HepG2 (cell line): ENCODE results near the gene HSD17B2. TPM values are rescaled to one million over a fixed set of nuclear protein-coding genes. Genes with fewer than 3 reads are reported as not detected.

Experiments
- ATAC-seq: fragments of 200-7000 bp; cut with Tn5 transposase; 3 replicates; pipeline ENCODE4 v1.9.1; 2020; ENCODE audit warnings: mild to moderate bottlenecking, moderate library complexity
- BruUV-seq: library from RNA; stranded (reverse); fragments of 400-500 nt; replicated peaks from 2 replicates; lab custom pipeline; 2021; lab: Mats Ljungman, UMichigan
- CTCF ChIA-PET: fragments of 300-600 bp; formaldehyde crosslinking; extraction: SDS; loops from one replicate; lab custom pipeline; 2021; ENCODE audit warnings: low total read pairs, inconsistent platforms, low intra/inter-chr PET ratio; lab: Yijun Ruan, JAX
- POLR2A ChIA-PET: fragments of 350-600 bp; sonication (Branson Sonifier 250); formaldehyde crosslinking; loops from one replicate; lab custom pipeline; 2020; ENCODE audit warnings: antibody characterized with exemption, inconsistent platforms; lab: Yijun Ruan, JAX
- DNase-seq: peaks from one replicate; pipeline ENCODE4 v3.0.0-alpha.2; 2015; ENCODE audit warnings: low spot score
- FAIRE-seq: peaks from 3 replicates; lab custom pipeline; 2011; peaks lifted over from hg19 to GRCh38; lab: Jason Lieb, UNC
- H2AFZ ChIP-seq: one replicate; pipeline ENCODE4 v1.6.1; 2011; ENCODE audit warnings: low read length, inconsistent platforms
- H3K27ac ChIP-seq: fragments of 300-600 bp; 3 replicates; pipeline ENCODE4 v1.8.0; 2011; ENCODE audit warnings: mixed run types, mild to moderate bottlenecking, mixed read lengths, low read length, inconsistent platforms; ENCODE audit not compliant: insufficient read depth; ENCODE audit errors: extremely low read length
- H3K27me3 ChIP-seq, 2 experiments: fragments of 200-600 bp in 1 of 2; 2 replicates in 1 of 2; 3 replicates in 1 of 2; pipeline versions ENCODE4 v1.6.0 to v1.8.0; 2011; ENCODE audit warnings: low read length in 2 of 2, mild to moderate bottlenecking in 2 of 2, moderate library complexity in 2 of 2, inconsistent platforms in 1 of 2; ENCODE audit not compliant: insufficient read depth in 2 of 2, control insufficient read depth in 1 of 2
- H3K36me3 ChIP-seq, 2 experiments: fragments of 200-600 bp in 1 of 2; replicated peaks in 1 of 2; 2 replicates in 1 of 2; 3 replicates in 1 of 2; pipeline versions ENCODE4 v1.5.1 to v1.8.0; 2011; ENCODE audit warnings: low read length in 2 of 2, inconsistent platforms in 1 of 2; ENCODE audit not compliant: insufficient read depth in 2 of 2, control insufficient read depth in 1 of 2
- H3K4me1 ChIP-seq: 2 replicates; pipeline ENCODE4 v1.5.1; 2012; ENCODE audit warnings: low read length, inconsistent platforms; ENCODE audit not compliant: insufficient read depth
- H3K4me2 ChIP-seq: 2 replicates; pipeline ENCODE4 v1.6.0; 2011; ENCODE audit warnings: low read depth, low read length, inconsistent platforms
- H3K4me3 ChIP-seq, 3 experiments: fragments of 200-600 bp in 1 of 3; sonication (generic), shearing (Covaris generic) in 1 of 3; replicated peaks in 1 of 3; 2 replicates each; pipeline ENCODE4 v1.5.1; 2011 to 2016; ENCODE audit warnings: low read length in 3 of 3, inconsistent platforms in 2 of 3, low read depth in 2 of 3, mild to moderate bottlenecking in 2 of 3, control low read depth in 1 of 3, mixed read lengths in 1 of 3; ENCODE audit not compliant: insufficient read depth in 1 of 3
- H3K79me2 ChIP-seq: one replicate; pipeline ENCODE4 v1.6.1; 2011; ENCODE audit warnings: low read length, inconsistent platforms; ENCODE audit not compliant: insufficient read depth
- H3K9ac ChIP-seq: 2 replicates; pipeline ENCODE4 v1.6.0; 2011; ENCODE audit warnings: mild to moderate bottlenecking, low read depth, low read length, inconsistent platforms; ENCODE audit not compliant: insufficient read depth
- H3K9me3 ChIP-seq: 2 replicates; pipeline ENCODE4 v1.5.1; 2012; ENCODE audit warnings: mild to moderate bottlenecking, low read length
- H4K20me1 ChIP-seq: 2 replicates; pipeline ENCODE4 v1.6.0; 2011; ENCODE audit warnings: inconsistent platforms, mild to moderate bottlenecking, low read length, moderate library complexity; ENCODE audit not compliant: insufficient read depth
- ARID3A ChIP-seq: IDR thresholded peaks from 2 replicates; pipeline ENCODE4 v1.6.1; 2012; ENCODE audit warnings: low read depth, low read length, improper control_type of control experiment
- MED1 ChIP-seq: sonication (generic); formaldehyde crosslinking; IDR thresholded peaks from 2 replicates; pipeline ENCODE4 v1.4.0; 2020; ENCODE audit warnings: missing genetic modification reagents
- PITX1 ChIP-seq: sonication (generic); formaldehyde crosslinking; IDR thresholded peaks from 2 replicates; pipeline ENCODE4 v1.5.1; 2020; ENCODE audit warnings: mild to moderate bottlenecking, missing genetic modification reagents
- SMAD9 ChIP-seq: sonication (generic); formaldehyde crosslinking; IDR thresholded peaks from 2 replicates; pipeline ENCODE4 v1.5.1; 2020; ENCODE audit warnings: mild to moderate bottlenecking, missing genetic modification reagents
- SNAPC4 ChIP-seq: sonication (generic); formaldehyde crosslinking; IDR thresholded peaks from 2 replicates; pipeline ENCODE4 v1.4.0; 2020; ENCODE audit warnings: mild to moderate bottlenecking, missing genetic modification reagents
- TBX3 ChIP-seq: fragments of 450-650 bp; IDR thresholded peaks from 2 replicates; pipeline ENCODE4 v1.6.1; 2017; ENCODE audit warnings: antibody characterized with exemption, mild to moderate bottlenecking, inconsistent platforms, borderline replicate concordance
- ZGPAT ChIP-seq: IDR thresholded peaks from 2 replicates; pipeline ENCODE4 v1.6.1; 2016; ENCODE audit warnings: mild to moderate bottlenecking
- ZNF142 ChIP-seq: sonication (generic); formaldehyde crosslinking; IDR thresholded peaks from 2 replicates; pipeline ENCODE4 v1.4.0; 2020; ENCODE audit warnings: missing genetic modification reagents
- ZNF234 ChIP-seq: sonication (generic); formaldehyde crosslinking; conservative IDR thresholded peaks from 2 replicates; pipeline ENCODE4 v1.5.1; 2020; ENCODE audit warnings: mild to moderate bottlenecking, missing genetic modification reagents
- ZNF263 ChIP-seq: sonication (generic); formaldehyde crosslinking; IDR thresholded peaks from 2 replicates; pipeline ENCODE4 v1.4.0; 2020; ENCODE audit warnings: missing genetic modification reagents
- ZNF737 ChIP-seq: sonication (generic); formaldehyde crosslinking; IDR thresholded peaks from 2 replicates; pipeline ENCODE4 v1.5.0; 2020; ENCODE audit warnings: missing genetic modification reagents, mild to moderate bottlenecking, borderline replicate concordance
- whole genome bisulfite sequencing: methylation state at CpG from one replicate; pipeline ENCODE4 v1.1.6; 2017; ENCODE audit warnings: low lambda C conversion rate; 5-methylcytosine and 5-hydroxymethylcytosine counted together
- in situ Hi-C: cut with HindIII; loops from 2 replicates; pipeline ENCODE4 v1.10.0; 2017; ENCODE audit warnings: low pct_unique_long_range_greater_than_20kb; ENCODE audit not compliant: extremely low pct_ligation_motif_present
- intact Hi-C: fragments of 100-400 bp; cut with micrococcal nuclease; formaldehyde crosslinking; loops from one replicate; pipeline ENCODE4 v1.10.0; 2022; ENCODE audit not compliant: unreplicated experiment
- polyA plus RNA-seq, 8 experiments: library from polyadenylated mRNA; depleted of rRNA in 3 of 8; stranded (reverse) in 7 of 8; unstranded in 1 of 8; fragments of >200 nt; fragmentation: Illumina TruSeq in 4 of 8; extraction: Trizol in 4 of 8; gene quantifications; 2 replicates each; pipeline versions ENCODE4 v1.2.1 to v1.2.3, GENCODE V29; 2011 to 2016; ENCODE audit warnings: low read depth in 4 of 8, missing spikeins in 1 of 8, mixed read lengths in 1 of 8; ENCODE audit not compliant: insufficient read depth in 1 of 8
- total RNA-seq, 5 experiments: library from RNA; depleted of rRNA; stranded (reverse); fragments of >200 nt; fragmentation: Illumina TruSeq; extraction: Trizol; gene quantifications; 2 replicates each; pipeline ENCODE4 v1.2.3, GENCODE V29; 2016; ENCODE audit warnings: low read depth in 1 of 5

Gene HSD17B2
- total and polyA plus RNA-seq, 2 of the 13 experiments (the other 11 are each of a cell fraction or from before 2014, with no cell fraction given), result 26.3 to 69.3 TPM

GRCh38 chr16:82108100-82108499 is 73.0 kb downstream of the HSD17B2 start:
- no TSS peak for BruUV-seq
- Histone ChIP-seq H3K4me1 (peaks cover 12% of the 10 kb centered on the region), H2AFZ (no peak overlapping the region), H3K79me2 (no peaks in the 10 kb centered on the region), H3K27ac (no peak overlapping the region), H3K4me2 (no peak overlapping the region), H3K9ac (no peak overlapping the region), H3K9me3 (no peaks in the 10 kb centered on the region), H3K4me3 (no peak overlapping the region), H4K20me1 (no peaks in the 10 kb centered on the region), H3K27me3 (no peaks in the 10 kb centered on the region), H3K36me3 (no peaks in the 10 kb centered on the region)
- DNase-seq (no peak), ATAC-seq (no peak), FAIRE-seq (no peak)
- intact Hi-C loops (no loop called here), in situ Hi-C loops (no loop called here)
- POLR2A ChIA-PET, result no interaction called here
- CTCF ChIA-PET, result no interaction called here
- 77% methylated on average over 2 of the region's 2 CpGs for WGBS
- TF ChIP-seq ZGPAT (CRISPR knock-in tag) (no peak), SNAPC4 (no peak), TBX3 (no peak), SMAD9 (CRISPR knock-in tag) (no peak), ARID3A (no peak), ZNF234 (CRISPR knock-in tag) (no peak), ZNF737 (CRISPR knock-in tag) (no peak), MED1 (CRISPR knock-in tag) (no peak), ZNF142 (CRISPR knock-in tag) (no peak), ZNF263 (no peak), PITX1 (CRISPR knock-in tag) (no peak)
